Measurements from ENCODE around the gene GGT6.

- TF ChIP-seq, protein P1, sequence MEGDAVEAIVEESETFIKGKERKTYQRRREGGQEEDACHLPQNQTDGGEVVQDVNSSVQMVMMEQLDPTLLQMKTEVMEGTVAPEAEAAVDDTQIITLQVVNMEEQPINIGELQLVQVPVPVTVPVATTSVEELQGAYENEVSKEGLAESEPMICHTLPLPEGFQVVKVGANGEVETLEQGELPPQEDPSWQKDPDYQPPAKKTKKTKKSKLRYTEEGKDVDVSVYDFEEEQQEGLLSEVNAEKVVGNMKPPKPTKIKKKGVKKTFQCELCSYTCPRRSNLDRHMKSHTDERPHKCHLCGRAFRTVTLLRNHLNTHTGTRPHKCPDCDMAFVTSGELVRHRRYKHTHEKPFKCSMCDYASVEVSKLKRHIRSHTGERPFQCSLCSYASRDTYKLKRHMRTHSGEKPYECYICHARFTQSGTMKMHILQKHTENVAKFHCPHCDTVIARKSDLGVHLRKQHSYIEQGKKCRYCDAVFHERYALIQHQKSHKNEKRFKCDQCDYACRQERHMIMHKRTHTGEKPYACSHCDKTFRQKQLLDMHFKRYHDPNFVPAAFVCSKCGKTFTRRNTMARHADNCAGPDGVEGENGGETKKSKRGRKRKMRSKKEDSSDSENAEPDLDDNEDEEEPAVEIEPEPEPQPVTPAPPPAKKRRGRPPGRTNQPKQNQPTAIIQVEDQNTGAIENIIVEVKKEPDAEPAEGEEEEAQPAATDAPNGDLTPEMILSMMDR (IDR thresholded peaks at IDR 0.05; ENCODE audit: insufficient read depth, low read length), result no peak
- TF ChIP-seq POLR2AphosphoS5 (IDR thresholded peaks at IDR 0.05; ENCODE audit: low read depth) (no peak), GABPA (IDR thresholded peaks at IDR 0.05; ENCODE audit: low read depth) (no peak), REST (IDR thresholded peaks at IDR 0.05; ENCODE audit: insufficient replicate concordance, low read depth) (no peak), SPI1 (IDR thresholded peaks at IDR 0.05; ENCODE audit: borderline replicate concordance, low read depth) (no peak)
Observed at GRCh38 chr17:4523946-4524345, 36.4 kb downstream of the GGT6 start.

All from HL-60 (cell line).